GM12873 (cell line): ENCODE measurements around the gene TRIM14.

ENCODE experiments used
- CTCF ChIP-seq: IDR thresholded peaks from 2 replicates; pipeline ENCODE4 v1.5.1; 2012; ENCODE audit warnings: low read depth, mild to moderate bottlenecking, moderate library complexity, low read length, control low read depth; ENCODE audit not compliant: insufficient read depth; ENCODE audit errors: missing control alignments

The TRIM14 gene

GRCh38 chr9:98140503-98140902, 21.5 kb upstream of the TRIM14 start:
- TF ChIP-seq CTCF, result no peak

GRCh38 chr9:98136489-98136888, 17.5 kb upstream of the TRIM14 start:
- TF ChIP-seq CTCF, result no peak

- no peak for TF ChIP-seq CTCF
These were observed 16.9 kb upstream of the TRIM14 start for GRCh38 chr9:98135938-98136337.

- TF ChIP-seq CTCF, result no peak
These were observed 16.5 kb upstream of the TRIM14 start for GRCh38 chr9:98135558-98135934.

- no peak for TF ChIP-seq CTCF
These were observed 15.9 kb upstream of the TRIM14 start for GRCh38 chr9:98134702-98135557.

- no peak for TF ChIP-seq CTCF
These were observed 14.0 kb upstream of the TRIM14 start for GRCh38 chr9:98132806-98133631.

- no peak for TF ChIP-seq CTCF
These were observed 13.1 kb upstream of the TRIM14 start for GRCh38 chr9:98132158-98132557.
